Spinal cord (tissue), 10 donors: ENCODE results near the gene SPDYC. TPM values are rescaled to one million over a fixed set of nuclear protein-coding genes. Genes with fewer than 3 reads are reported as not detected.

Experiments used
- DNase-seq, 6 donors: peaks; one replicate each; pipeline versions ENCODE4 v3.0.0 to v3.0.0-alpha.2; 2013 to 2015; ENCODE audit warnings: low spot score in 6 of 6, low read depth in 4 of 6
- H3K27ac ChIP-seq: one replicate; pipeline ENCODE4 v1.5.1; 2013; ENCODE audit warnings: low read depth, low read length, control low read depth
- H3K27me3 ChIP-seq: one replicate; pipeline ENCODE4 v1.6.1; 2013; ENCODE audit warnings: low read length; ENCODE audit not compliant: control insufficient read depth, insufficient read depth
- H3K36me3 ChIP-seq: one replicate; pipeline ENCODE4 v1.6.1; 2013; ENCODE audit warnings: low read length; ENCODE audit not compliant: control insufficient read depth, insufficient read depth
- H3K4me1 ChIP-seq: one replicate; pipeline ENCODE4 v1.6.1; 2013; ENCODE audit warnings: low read length; ENCODE audit not compliant: control insufficient read depth, insufficient read depth
- H3K4me3 ChIP-seq: one replicate; pipeline ENCODE4 v1.5.1; 2013; ENCODE audit warnings: low read depth, low read length, control low read depth
- H3K9me3 ChIP-seq: one replicate; pipeline ENCODE4 v1.6.1; 2013; ENCODE audit warnings: low read length; ENCODE audit not compliant: control insufficient read depth, insufficient read depth
- WGBS: methylation state at CpG from one replicate; pipeline ENCODE4 v1.1.5; 2013; ENCODE audit warnings: missing lambda C conversion rate; ENCODE audit not compliant: insufficient coverage; 5-methylcytosine and 5-hydroxymethylcytosine counted together
- polyA plus RNA-seq, 2 donors: library from polyadenylated mRNA; unstranded; fragments of 120-200 nt; gene quantifications; one replicate each; pipeline ENCODE4 v1.2.1, GENCODE V29; 2013; ENCODE audit not compliant: insufficient read length in 2 of 2
- total RNA-seq, 2 donors: library from RNA; depleted of rRNA in 1 of 2; stranded (reverse); fragments of 120-200 nt in 1 of 2; fragments of >200 nt in 1 of 2; gene quantifications; one replicate each; pipeline versions ENCODE4 v1.2.3 to v1.2.4, GENCODE V29; 2013 to 2014
- donor health status: healthy.

SPDYC gene
- total and polyA plus RNA-seq, 4 donors: 0.17 TPM; not detected in 3

DNA sequence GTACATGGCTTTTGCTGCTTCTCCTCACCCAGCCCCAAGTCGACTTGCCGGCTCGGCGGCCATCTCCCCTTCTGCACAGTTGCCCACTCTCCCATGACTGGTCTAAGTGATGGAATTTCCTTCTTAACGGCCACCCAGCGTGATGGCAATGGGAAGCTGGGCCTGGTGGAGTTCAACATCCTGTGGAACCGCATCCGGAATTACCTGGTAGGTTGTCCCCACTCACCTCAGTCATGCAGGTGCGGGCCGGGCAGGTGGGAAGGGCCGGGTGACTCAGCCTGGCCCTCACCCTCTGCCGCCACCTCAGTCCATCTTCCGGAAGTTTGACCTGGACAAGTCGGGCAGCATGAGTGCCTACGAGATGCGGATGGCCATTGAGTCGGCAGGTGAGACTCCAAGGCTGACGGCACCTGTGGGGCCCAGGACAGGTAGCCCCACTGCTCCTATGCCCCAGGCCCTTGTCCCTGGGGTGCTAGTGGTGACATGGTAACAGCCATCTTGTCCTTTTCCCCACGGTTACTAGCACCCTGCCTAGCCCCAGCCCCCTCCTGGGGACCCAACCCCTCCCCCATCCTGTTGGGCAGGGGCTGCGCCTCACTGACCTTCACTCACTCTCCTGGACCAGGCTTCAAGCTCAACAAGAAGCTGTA is 39.8 kb downstream of the SPDYC start:
- 94% methylated on average over 19 of the region's 20 CpGs for WGBS
- Histone ChIP-seq H3K4me3 (no peak overlapping the region), H3K4me1 (peaks cover 8% of the 10 kb centered on the region), H3K27me3 (no peaks in the 10 kb centered on the region), H3K36me3 (peaks cover 84% of the 10 kb centered on the region), H3K27ac (no peak overlapping the region), H3K9me3 (no peaks in the 10 kb centered on the region)
- no peak for DNase-seq

DNA sequence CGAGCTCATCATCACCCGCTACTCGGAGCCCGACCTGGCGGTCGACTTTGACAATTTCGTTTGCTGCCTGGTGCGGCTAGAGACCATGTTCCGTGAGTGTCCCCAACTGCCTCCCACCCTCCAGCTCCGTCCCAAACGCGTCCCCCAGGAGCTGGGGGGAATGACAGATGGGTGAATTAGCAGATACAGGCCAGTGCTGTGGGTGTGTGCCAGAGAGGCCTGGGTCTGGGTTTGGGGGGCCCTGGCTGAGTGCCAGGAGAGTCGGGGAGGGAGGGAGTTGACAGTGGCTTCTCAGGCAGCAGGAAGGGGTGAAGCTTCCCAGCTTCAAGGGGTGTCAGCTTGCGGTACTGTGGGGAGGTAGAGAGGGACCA is 40.3 kb downstream of the SPDYC start:
- Histone ChIP-seq H3K9me3 (no peaks in the 10 kb centered on the region), H3K27me3 (no peaks in the 10 kb centered on the region), H3K36me3 (peaks cover 79% of the 10 kb centered on the region), H3K27ac (no peak overlapping the region), H3K4me1 (peaks cover 3% of the 10 kb centered on the region), H3K4me3 (no peak overlapping the region)
- WGBS: 88% methylated on average over 13 of the region's 14 CpGs
- no peak for DNase-seq

DNA sequence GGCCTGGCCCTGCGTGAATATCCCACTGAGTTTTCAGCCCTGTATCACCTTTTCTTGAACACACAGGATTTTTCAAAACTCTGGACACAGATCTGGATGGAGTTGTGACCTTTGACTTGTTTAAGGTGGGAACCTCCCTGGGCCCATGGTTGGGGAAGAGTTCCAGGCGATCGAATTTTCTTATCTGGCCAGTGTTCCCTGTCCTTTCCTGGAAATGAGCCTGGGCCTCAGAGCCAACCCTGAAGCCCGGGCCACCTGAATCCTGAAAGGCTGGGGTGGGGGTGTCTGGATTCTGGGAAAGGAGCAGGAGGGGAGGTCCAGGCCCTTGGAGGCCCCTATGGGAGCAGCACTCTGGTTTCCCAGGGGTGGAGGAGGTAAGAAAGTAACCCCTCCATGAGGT is 40.7 kb downstream of the SPDYC start:
- H3K4me1 ChIP-seq: no peaks in the 10 kb centered on the region
- peaks cover 75% of the 10 kb centered on the region for H3K36me3 ChIP-seq
- 80% methylated on average over 3 of the region's 4 CpGs for WGBS
- H3K9me3 ChIP-seq: no peaks in the 10 kb centered on the region
- H3K4me3 ChIP-seq: no peak overlapping the region
- no peaks in the 10 kb centered on the region for H3K27me3 ChIP-seq
- no peak for DNase-seq
- H3K27ac ChIP-seq: no peak overlapping the region

DNA sequence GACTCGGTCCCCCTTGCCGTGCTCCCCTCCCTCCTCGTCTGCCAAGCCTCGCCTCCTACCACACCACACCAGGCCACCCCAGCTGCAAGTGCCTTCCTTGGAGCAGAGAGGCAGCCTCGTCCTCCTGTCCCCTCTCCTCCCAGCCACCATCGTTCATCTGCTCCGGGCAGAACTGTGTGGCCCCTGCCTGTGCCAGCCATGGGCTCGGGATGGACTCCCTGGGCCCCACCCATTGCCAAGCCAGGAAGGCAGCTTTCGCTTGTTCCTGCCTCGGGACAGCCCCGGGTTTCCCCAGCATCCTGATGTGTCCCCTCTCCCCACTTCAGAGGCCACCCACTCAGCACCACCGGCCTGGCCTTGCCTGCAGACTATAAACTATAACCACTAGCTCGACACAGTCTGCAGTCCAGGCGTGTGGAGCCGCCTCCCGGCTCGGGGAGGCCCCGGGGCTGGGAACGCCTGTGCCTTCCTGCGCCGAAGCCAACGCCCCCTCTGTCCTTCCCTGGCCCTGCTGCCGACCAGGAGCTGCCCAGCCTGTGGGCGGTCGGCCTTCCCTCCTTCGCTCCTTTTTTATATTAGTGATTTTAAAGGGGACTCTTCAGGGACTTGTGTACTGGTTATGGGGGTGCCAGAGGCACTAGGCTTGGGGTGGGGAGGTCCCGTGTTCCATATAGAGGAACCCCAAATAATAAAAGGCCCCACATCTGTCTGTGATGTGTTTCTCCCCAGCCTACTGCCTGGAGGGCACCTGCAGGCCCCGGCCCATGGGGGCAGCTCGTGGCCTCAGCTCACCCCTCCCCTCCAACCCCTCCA is 41.5 kb downstream of the SPDYC start:
- H3K36me3 ChIP-seq: peaks cover 68% of the 10 kb centered on the region
- no peak for DNase-seq
- WGBS: 67% methylated on average over 18 of the region's 29 CpGs

DNA sequence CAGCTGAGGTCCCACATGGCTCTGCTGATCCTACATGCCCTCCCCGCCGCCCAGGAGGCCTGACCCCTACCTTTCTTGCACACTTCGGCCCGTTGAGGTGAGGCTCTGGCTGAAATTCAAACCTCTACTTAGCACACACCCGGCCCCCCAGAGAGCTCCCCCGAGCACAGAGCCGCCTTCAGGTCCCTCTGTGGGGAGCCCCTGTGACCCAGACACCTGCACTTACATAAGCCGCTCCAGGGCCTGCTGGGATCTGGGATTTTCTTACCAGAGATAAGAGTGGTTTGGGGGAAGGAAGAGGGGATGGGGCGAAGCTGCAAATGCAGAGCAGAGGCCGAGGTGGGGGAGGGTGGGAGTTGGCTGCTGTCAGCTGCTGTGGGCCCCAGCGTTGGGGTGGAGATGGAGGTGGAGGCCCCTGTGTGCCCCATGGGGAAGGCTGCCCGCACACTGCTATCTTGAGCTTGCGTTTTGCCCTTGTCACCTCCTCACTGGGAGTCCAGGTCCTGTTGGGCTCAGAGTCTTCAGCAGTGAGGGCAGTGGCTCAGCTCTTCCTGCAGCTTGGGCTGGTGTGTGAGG is 42.3 kb downstream of the SPDYC start:
- H3K4me3 ChIP-seq: no peak overlapping the region
- H3K4me1 ChIP-seq: peaks cover 3% of the 10 kb centered on the region
- H3K9me3 ChIP-seq: no peaks in the 10 kb centered on the region
- no peaks in the 10 kb centered on the region for H3K27me3 ChIP-seq
- no peak overlapping the region for H3K27ac ChIP-seq
- 59% methylated on average over 10 of the region's 13 CpGs for WGBS
- no peak for DNase-seq
- H3K36me3 ChIP-seq: peaks cover 61% of the 10 kb centered on the region

More for the DNA sequence above, 41.5 kb downstream of the SPDYC start:
- no peaks in the 10 kb centered on the region for H3K4me1 ChIP-seq
- no peaks in the 10 kb centered on the region for H3K9me3 ChIP-seq
- no peaks in the 10 kb centered on the region for H3K27me3 ChIP-seq
- H3K4me3 ChIP-seq: no peak overlapping the region
- no peak overlapping the region for H3K27ac ChIP-seq

DNA sequence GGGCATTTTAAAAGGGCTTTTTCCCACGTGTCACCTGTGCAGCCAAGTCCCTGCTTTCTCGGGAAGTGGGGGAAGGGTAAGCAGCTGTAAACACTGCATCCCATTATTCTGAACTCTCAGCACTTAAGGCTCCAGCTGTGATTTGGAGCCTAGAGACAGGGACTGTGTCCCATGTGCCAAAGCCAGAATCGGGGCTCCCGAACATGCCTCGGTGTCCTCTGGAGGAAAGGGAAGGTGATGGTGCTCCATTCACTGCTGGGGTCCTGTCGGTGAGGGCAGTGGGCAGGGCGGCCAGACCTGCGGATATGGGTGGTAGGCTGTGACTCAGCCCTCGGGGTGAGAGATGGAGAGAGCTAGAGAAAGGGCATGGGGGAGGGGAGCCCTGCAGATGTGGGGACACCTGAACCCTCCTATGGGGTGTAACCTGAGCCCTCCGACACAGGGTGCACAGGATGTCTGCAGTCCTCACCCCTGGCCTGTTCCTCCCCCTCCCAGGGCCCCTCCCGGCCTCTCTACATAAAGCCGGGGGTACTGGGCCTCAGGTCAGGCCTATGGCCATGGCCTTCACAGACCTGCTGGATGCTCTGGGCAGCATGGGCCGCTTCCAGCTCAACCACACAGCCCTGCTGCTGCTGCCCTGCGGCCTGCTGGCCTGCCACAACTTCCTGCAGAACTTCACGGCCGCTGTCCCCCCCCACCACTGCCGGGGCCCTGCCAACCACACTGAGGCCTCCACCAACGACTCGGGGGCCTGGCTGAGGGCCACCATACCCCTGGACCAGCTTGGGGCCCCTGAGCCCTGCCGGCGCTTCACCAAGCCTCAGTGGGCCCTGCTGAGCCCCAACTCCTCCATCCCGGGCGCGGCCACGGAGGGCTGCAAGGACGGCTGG is 43.5 kb downstream of the SPDYC start:
- 46% methylated on average over 20 of the region's 26 CpGs for WGBS
- peak in 1 of 6 donors; percentile 3 for DNase-seq
- H3K27ac ChIP-seq: no peak overlapping the region

DNA sequence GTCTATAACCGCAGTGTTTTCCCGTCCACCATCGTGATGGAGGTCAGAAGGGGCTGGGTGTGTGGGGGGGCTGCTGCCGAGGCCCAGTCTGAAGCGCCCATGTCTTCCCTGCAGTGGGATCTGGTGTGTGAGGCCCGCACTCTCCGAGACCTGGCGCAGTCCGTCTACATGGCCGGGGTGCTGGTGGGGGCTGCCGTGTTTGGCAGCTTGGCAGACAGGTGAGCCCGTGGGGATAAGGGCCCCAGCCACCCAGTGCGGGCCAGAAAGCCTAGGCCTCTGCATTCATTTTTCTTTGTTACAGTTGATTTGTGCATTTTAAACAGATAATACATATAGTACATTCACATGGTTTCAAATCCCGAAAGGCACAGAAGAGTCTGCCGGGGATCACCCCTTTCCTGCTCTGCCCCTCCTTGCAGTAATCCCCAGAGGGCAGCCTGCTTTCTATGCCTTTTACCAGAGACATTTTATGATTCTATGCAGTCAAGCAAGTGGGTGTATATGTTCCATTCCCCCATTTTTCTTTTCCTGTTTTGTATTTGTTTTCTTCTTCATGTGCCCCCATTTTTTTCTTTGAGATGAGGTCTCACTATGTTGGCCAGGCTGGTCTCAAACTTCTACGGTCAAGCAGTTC is 44.3 kb downstream of the SPDYC start:
- H3K36me3 ChIP-seq: peaks cover 44% of the 10 kb centered on the region
- H3K9me3 ChIP-seq: no peaks in the 10 kb centered on the region
- H3K4me1 ChIP-seq: peaks cover 3% of the 10 kb centered on the region
- DNase-seq: no peak
- H3K27ac ChIP-seq: no peak overlapping the region
- 73% methylated on average over 13 of the region's 16 CpGs for WGBS
- H3K4me3 ChIP-seq: no peak overlapping the region
- H3K27me3 ChIP-seq: no peaks in the 10 kb centered on the region

More for the DNA sequence above, 43.5 kb downstream of the SPDYC start:
- no peaks in the 10 kb centered on the region for H3K27me3 ChIP-seq
- no peak overlapping the region for H3K4me3 ChIP-seq
- H3K9me3 ChIP-seq: no peaks in the 10 kb centered on the region
- H3K4me1 ChIP-seq: peaks cover 3% of the 10 kb centered on the region
- peaks cover 52% of the 10 kb centered on the region for H3K36me3 ChIP-seq

DNA sequence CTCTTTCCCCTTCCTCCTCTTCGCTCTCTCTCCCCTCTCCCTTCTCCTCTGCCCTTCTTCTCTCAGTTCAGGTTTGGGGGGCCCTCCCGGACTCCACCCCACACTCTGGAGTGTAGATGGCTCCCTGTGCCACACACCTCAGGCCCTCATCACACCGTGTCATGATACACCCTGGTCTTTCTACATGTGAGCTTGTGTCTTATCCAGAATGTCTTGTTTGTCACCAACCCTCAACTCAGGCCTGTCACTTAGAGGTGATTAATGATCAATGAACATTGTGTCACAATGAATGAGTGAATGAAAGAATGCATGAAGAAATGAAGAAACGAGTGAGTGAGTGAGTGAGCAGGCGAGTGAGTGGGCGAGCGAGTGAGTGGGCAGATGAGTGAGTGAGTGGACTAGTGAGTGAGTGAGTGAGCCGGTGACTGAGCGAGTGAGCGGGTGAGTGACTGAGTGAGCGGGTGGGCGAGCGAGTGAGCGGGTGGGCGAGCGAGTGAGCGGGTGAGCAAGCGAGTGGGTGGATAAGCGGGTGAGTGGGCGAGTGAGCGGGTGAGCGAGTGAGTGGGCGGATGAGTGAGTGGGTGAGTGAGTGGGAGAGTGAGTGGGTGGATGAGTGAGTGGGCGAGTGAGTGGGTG is 45.5 kb downstream of the SPDYC start:
- DNase-seq: no peak
- 90% methylated on average over 22 of the region's 24 CpGs for WGBS
- H3K4me1 ChIP-seq: peaks cover 3% of the 10 kb centered on the region
- H3K27ac ChIP-seq: no peak overlapping the region
- no peak overlapping the region for H3K4me3 ChIP-seq
- H3K36me3 ChIP-seq: peaks cover 32% of the 10 kb centered on the region
- no peaks in the 10 kb centered on the region for H3K27me3 ChIP-seq
- H3K9me3 ChIP-seq: no peaks in the 10 kb centered on the region
